ENCODE measurements around the gene TPM3.

The TPM3 gene

DNA sequence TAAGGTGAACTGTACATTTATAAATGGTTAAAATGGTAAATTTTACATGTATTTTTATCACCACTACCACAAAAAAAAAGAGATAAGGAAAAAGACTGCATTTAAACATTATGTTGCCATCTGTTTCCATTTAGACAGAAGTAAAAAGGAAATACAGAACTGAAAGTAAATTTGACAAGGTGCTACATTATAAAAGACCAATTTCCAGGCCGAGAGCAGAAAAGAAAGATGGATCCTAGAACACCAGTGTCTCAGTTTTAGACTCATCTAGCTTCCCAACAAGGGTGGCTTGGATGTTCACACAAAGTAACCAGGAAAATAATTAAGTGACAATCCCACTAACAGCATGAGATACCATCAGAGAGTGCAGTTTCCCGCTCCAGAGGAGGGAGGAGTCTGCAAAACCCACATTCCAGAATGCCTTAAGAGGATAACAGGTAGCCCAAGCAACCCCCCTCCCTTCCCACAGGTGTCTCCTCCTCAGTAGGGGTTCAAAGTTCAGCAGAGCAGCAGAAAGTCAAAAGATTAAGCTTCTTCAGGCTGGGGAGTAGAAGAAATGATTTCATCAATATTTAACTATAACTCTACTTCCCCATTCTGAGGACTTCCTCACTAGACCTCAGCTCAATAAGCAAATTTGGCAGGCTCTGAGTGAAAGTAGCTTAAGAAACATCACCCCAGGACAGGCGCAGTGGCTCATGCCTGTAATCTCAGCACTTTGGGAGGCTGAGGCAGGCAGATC lies 11.8 kb downstream of the TPM3 start:
- no peak for DNase-seq (ENCODE audit: low read depth)
- TF ChIP-seq, protein P1, sequence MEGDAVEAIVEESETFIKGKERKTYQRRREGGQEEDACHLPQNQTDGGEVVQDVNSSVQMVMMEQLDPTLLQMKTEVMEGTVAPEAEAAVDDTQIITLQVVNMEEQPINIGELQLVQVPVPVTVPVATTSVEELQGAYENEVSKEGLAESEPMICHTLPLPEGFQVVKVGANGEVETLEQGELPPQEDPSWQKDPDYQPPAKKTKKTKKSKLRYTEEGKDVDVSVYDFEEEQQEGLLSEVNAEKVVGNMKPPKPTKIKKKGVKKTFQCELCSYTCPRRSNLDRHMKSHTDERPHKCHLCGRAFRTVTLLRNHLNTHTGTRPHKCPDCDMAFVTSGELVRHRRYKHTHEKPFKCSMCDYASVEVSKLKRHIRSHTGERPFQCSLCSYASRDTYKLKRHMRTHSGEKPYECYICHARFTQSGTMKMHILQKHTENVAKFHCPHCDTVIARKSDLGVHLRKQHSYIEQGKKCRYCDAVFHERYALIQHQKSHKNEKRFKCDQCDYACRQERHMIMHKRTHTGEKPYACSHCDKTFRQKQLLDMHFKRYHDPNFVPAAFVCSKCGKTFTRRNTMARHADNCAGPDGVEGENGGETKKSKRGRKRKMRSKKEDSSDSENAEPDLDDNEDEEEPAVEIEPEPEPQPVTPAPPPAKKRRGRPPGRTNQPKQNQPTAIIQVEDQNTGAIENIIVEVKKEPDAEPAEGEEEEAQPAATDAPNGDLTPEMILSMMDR (IDR thresholded peaks at IDR 0.05; ENCODE audit: low read depth, low read length, missing control alignments), result no peak
- peak overlapping the region; percentile 48 for H3K4me3 ChIP-seq (ENCODE audit: low read depth, low read length)

DNA sequence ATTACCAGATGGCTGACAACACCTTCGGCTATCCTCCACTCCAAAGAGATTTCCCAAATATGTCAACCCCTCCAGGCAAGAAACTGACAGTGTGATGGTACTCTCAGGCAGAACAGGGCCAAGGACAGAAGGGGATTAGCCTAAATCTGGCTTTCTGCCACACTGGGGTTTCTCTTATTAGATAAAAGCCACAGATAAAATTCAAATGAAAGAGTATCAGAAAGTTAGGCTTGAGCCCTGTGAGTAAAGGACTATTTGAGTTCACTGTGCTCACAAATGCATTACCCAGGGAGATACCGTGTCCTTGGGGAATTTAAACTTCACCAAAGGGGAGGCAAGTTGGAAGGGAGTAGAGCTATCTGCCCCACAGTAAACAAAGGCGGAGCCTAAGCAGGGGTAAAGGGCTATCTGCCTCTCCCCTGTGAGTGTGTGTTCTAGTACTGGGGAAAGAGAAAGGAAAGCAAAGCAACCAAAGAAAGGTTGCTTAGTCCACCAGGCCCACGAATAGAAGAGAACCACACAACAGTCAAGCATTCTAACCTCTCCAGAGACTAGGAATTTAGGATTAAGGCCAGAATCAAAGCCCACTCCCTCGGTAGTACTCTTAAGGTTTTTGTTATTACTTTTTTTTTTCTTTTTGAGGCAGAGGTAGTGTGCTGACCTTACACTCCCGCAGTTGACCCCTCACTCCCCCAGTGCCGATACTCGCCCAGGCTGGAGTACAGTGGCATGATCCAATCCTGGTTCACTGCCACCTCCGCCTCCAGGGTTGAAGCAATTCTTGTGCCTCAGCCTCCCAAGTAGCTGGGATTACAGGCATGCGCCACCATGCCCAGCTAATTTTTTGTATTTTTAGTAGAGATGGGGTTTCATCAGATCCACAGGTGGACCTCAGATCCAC lies 12.7 kb downstream of the TPM3 start:
- TF ChIP-seq, protein P1 (IDR thresholded peaks at IDR 0.05; ENCODE audit: low read depth, low read length, missing control alignments), result no peak
- H3K4me3 ChIP-seq (ENCODE audit: low read depth, low read length), result no peak overlapping the region
- no peak for DNase-seq (ENCODE audit: low read depth)

DNA sequence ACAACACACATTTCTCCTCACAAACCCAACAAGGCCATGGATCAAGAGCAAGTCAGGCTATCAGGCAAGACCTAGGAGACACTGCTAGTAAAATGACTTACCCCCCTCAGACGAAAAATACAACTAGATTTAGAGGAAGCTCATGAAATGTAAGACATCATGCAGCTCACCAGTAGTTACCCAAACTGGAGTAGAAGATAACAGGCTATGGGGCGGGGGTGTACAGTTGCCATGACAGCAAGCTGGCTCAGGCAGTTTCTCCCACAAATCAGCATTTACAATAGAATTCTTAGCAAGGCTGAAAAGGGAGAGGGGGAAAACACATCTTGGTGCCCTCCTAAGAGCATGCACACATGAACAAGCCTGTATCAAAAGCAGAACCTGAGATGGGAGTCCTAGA lies 13.9 kb downstream of the TPM3 start:
- no peak overlapping the region for H3K4me3 ChIP-seq (ENCODE audit: low read depth, low read length)
- DNase-seq (ENCODE audit: low read depth), result no peak
- TF ChIP-seq, protein P1 (IDR thresholded peaks at IDR 0.05; ENCODE audit: low read depth, low read length, missing control alignments), result no peak

DNA sequence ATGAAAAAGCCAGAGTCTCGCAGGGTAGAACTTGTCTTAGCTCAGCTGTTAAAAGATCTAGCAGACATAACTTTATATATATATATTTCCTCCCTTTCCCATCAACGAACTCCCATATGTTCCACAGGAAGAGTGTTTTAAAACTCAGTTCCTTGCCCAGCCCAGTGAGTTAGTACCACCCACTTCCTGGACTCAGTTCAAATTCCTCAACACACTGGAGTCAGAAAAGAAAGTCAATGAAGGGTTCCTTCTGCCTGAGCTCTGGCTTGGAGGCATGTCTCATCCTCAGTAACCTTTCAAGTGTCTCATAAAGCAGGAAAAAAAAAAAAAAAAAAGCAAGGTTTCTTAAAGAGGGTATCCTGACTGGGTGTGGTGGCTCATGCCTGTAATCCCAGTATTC lies 15.6 kb downstream of the TPM3 start:
- no peak overlapping the region for H3K4me3 ChIP-seq (ENCODE audit: low read depth, low read length)
- no peak for DNase-seq (ENCODE audit: low read depth)
- TF ChIP-seq, protein P1 (IDR thresholded peaks at IDR 0.05; ENCODE audit: low read depth, low read length, missing control alignments), result no peak

DNA sequence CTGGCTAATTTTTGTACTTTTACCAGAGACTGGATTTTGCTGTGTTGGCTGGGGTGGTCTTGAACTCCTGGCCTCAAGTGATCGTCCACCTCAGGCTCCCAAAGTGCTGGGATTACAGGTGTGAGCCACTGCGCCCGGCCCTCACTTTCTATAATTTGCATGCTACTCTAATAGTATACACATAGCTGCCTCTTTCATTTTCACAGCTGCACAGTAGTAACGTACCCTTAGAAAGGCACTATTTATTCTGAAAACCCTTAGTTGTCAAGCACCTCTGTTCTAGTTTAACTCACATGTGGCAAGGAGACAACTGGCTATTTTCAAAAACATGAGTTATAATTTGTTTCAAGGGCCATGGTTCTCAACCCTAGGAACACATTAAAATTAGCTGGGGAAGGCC lies 17.2 kb downstream of the TPM3 start:
- TF ChIP-seq, protein P1 (IDR thresholded peaks at IDR 0.05; ENCODE audit: low read depth, low read length, missing control alignments), result no peak
- H3K4me3 ChIP-seq (ENCODE audit: low read depth, low read length), result no peak overlapping the region
- DNase-seq (ENCODE audit: low read depth), result no peak

DNA sequence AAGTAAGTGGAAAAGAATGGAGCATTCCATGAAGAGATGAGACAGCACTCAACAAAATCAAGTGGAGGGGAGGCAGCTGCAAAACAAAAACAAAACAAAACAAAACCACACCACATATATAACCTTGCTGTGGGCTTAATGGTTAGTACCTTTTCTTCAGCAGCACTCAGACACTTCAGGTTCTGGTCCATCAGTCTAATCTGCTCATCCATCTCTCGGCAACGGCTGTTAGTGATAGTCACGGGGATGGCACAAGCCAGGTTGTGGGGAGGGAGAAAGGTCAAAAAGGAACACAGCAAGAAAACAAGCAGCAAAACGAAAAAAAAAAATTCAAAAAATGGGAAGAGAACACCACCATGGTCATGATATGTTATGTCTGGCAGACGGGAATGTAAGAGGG lies 20.0 kb downstream of the TPM3 start:
- TF ChIP-seq, protein P1 (IDR thresholded peaks at IDR 0.05; ENCODE audit: low read depth, low read length, missing control alignments), result no peak
- no peak for DNase-seq (ENCODE audit: low read depth)
- H3K4me3 ChIP-seq (ENCODE audit: low read depth, low read length), result no peak overlapping the region
